ENCODE data around the gene KLHL1.

DNA sequence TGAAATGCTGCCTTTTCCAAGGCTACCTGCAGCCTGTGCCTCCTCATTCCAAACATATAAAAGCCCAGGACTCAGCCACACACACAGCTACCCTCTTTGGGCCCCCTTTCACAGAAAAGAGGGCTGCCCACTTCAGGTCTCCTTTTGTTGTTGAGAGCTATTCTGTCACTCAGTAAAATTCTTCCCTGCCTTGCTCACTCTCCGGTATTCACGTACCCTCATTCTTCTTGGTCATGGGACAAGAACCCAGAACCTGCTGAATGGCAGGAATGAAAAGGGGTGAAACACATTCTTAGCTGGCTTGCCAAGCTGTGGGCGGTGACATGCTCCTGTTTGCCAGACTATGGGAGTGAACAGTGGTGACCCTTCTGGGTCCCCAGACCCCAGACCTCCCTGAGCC lies 338.6 kb downstream of the KLHL1 start:
- TF ChIP-seq, protein P1, sequence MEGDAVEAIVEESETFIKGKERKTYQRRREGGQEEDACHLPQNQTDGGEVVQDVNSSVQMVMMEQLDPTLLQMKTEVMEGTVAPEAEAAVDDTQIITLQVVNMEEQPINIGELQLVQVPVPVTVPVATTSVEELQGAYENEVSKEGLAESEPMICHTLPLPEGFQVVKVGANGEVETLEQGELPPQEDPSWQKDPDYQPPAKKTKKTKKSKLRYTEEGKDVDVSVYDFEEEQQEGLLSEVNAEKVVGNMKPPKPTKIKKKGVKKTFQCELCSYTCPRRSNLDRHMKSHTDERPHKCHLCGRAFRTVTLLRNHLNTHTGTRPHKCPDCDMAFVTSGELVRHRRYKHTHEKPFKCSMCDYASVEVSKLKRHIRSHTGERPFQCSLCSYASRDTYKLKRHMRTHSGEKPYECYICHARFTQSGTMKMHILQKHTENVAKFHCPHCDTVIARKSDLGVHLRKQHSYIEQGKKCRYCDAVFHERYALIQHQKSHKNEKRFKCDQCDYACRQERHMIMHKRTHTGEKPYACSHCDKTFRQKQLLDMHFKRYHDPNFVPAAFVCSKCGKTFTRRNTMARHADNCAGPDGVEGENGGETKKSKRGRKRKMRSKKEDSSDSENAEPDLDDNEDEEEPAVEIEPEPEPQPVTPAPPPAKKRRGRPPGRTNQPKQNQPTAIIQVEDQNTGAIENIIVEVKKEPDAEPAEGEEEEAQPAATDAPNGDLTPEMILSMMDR (IDR thresholded peaks at IDR 0.05): no peak
- no peak for TF ChIP-seq POLR2A (IDR thresholded peaks at IDR 0.05)
